Measurements from ENCODE around the gene ITLN1.

- no peak for TF ChIP-seq CTCF (tag by site-specific recombination; IDR thresholded peaks at IDR 0.05)
- no peak for TF ChIP-seq ZNF174 (tag by site-specific recombination; IDR thresholded peaks at IDR 0.05)
- no peak for TF ChIP-seq ZNF266 (tag by site-specific recombination; IDR thresholded peaks at IDR 0.05; ENCODE audit: low read depth)
- TF ChIP-seq ZBTB11 (tag by site-specific recombination; conservative IDR thresholded peaks at IDR 0.05; ENCODE audit: low read depth): no peak
- no peak for TF ChIP-seq ELK4 (IDR thresholded peaks at IDR 0.05; ENCODE audit: borderline replicate concordance, low read depth, low read length)
- no peak for TF ChIP-seq ZSCAN30 (tag by site-specific recombination; IDR thresholded peaks at IDR 0.05)
- no peak for TF ChIP-seq REST (tag by site-specific recombination; IDR thresholded peaks at IDR 0.05)
- TF ChIP-seq ZNF121 (tag by site-specific recombination; IDR thresholded peaks at IDR 0.05): no peak
- TF ChIP-seq SCRT1 (tag by site-specific recombination; IDR thresholded peaks at IDR 0.05; ENCODE audit: borderline replicate concordance): no peak
- TF ChIP-seq YY1 (tag by site-specific recombination; IDR thresholded peaks at IDR 0.05): no peak
- no peak for TF ChIP-seq ZNF214 (tag by site-specific recombination; IDR thresholded peaks at IDR 0.05; ENCODE audit: borderline replicate concordance)
- no peak for TF ChIP-seq ZNF580 (tag by site-specific recombination; IDR thresholded peaks at IDR 0.05)
- no peak for TF ChIP-seq ZNF148 (tag by site-specific recombination; IDR thresholded peaks at IDR 0.05; ENCODE audit: borderline replicate concordance)
- no peak for TF ChIP-seq ZBTB7A (tag by site-specific recombination; IDR thresholded peaks at IDR 0.05; ENCODE audit: low read depth)
Observed at GRCh38 chr1:160910170-160910750, 25.3 kb upstream of the ITLN1 start.
